ENCODE measurements around the gene SLC6A1.
"Not testable (repeated sequence)": the region's sequence is repeated elsewhere in the genome, so short reads cannot be mapped to it uniquely, and the experiment has no call there.

The SLC6A1 gene

GRCh38 chr3:11074011-11074410 lies 81.5 kb downstream of the SLC6A1 start:
- TF ChIP-seq CTCF (IDR thresholded peaks at IDR 0.05; ENCODE audit: low read depth, low read length), result no peak

DNA sequence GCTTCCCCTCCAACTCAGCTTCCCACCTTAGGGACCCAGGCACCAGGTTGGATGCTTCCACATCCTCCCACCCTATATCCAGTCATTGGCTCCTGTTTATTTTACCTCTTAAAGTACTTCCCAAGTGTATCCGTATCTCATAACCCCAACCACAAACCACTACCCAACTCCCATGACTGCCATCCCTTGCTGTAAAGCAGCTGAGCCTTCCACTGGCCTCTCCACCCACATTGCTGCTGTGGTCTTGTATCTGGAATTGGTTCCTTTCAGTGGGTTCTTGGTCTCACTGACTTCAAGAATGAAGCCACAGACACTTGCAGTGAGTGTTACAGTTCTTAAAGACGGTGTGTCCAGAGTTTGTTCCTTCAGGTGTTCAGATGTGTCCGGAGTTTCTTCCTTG lies 81.9 kb downstream of the SLC6A1 start:
- TF ChIP-seq CTCF (IDR thresholded peaks at IDR 0.05; ENCODE audit: low read depth, low read length), result no peak
- H3K4me3 ChIP-seq (ENCODE audit: low read depth, low read length), result no peak overlapping the region

More at GRCh38 chr3:11074011-11074410, 81.5 kb downstream of the SLC6A1 start:
- H3K4me3 ChIP-seq (ENCODE audit: low read depth, low read length), result no peak overlapping the region

DNA sequence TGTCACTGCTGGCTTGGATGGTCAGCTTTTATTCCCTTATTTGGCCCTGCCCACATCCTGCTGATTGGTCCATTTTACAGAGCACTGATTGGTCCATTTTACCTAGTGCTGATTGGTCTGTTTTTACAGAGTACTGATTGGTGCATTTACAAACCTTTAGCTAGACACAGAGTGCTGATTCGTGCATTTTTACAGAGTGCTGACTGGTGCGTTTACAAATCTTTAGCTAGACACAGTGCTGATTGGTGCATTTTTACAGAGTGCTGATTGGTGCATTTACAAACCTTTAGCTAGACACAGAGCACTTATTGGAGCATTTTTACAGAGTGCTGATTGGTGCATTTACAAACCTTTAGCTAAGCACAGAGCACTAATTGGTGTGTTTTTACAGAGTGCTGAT lies 82.6 kb downstream of the SLC6A1 start:
- H3K4me3 ChIP-seq (ENCODE audit: low read depth, low read length), result not testable (repeated sequence)

DNA sequence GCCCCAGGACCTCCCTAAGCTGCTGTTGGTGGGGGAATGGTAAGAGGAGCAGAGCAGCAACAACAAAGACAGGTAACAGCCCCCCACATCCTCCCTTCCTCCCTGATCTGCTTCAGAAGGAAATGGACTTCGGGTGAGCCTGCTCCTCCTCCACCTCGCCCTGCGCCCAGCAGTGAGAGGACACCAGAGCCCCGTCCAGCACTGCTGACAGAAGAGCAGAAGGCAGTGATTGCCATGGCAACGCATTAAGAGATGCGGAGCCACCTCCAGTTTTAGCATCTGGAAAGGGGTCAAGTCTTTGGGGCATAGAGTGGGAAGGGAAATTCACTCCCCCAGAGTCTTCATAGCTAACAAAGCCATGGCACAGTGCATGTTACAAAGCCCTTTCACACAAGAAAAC lies 84.2 kb downstream of the SLC6A1 start:
- no peak for TF ChIP-seq CTCF (IDR thresholded peaks at IDR 0.05; ENCODE audit: low read depth, low read length)

DNA sequence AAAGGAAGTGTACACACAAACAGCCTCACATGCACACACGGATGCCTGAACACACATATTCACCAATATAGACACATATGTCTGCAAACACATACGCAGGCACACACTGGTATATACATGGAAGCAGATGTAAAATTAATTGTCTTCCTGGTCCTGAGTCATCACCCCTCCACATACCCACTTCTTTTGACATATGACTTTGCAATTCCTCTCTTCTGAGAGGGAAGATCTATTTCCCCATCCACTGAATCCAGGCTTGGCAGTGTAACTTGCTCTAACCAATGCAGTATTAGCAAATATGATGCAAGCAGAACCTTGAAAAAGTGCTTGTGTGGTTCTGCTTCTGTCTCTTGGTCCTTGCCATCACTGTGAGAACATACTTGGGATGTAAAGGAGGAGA lies 84.9 kb downstream of the SLC6A1 start:
- H3K4me3 ChIP-seq (ENCODE audit: low read depth, low read length), result no peak overlapping the region
- no peak for TF ChIP-seq CTCF (IDR thresholded peaks at IDR 0.05; ENCODE audit: low read depth, low read length)

More for the DNA sequence above, 84.2 kb downstream of the SLC6A1 start:
- H3K4me3 ChIP-seq (ENCODE audit: low read depth, low read length), result no peak overlapping the region

GRCh38 chr3:11078826-11079515 lies 86.4 kb downstream of the SLC6A1 start:
- no peak for TF ChIP-seq CTCF (IDR thresholded peaks at IDR 0.05; ENCODE audit: low read depth, low read length)
- H3K4me3 ChIP-seq (ENCODE audit: low read depth, low read length), result no peak overlapping the region

DNA sequence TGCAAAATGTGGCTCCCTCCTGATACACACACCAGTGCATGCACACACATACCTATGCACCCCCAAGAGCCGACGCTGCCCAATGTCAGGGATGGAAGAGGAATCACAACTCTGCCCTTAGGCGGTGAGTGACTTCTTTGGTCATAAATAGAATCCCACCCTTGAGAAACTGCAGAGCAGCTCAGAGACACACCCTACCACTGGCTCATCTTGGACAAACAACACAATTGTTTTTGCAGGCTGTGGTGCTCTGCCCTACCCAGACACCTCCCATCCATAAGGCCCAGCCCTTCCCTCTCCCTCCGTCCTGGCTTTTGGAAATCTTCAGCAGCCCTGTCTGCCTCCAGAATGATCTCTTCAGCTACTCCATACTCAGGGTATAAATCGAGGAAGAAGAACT lies 87.9 kb downstream of the SLC6A1 start:
- no peak for TF ChIP-seq CTCF (IDR thresholded peaks at IDR 0.05; ENCODE audit: low read depth, low read length)
- no peak overlapping the region for H3K4me3 ChIP-seq (ENCODE audit: low read depth, low read length)

DNA sequence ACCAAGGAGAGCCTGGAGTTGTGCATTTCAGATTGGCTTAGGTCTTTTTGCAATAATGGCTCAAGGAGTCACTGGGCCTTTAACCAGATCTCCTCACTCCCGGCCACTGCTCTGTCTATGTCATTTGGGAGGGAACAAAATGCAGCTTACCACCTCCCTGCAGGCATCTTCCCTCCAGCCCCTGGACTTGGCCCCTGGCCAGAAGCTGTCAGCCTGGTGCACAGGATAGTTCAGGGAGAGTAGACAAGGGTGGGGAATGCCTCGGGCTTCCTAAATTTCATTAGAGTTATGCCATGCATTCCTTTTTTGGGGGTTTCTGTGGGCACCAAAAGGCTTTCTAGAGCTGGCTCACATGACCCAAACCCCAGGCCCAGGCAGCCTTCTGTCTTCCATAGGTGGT lies 91.5 kb downstream of the SLC6A1 start:
- no peak for TF ChIP-seq CTCF (IDR thresholded peaks at IDR 0.05; ENCODE audit: low read depth, low read length)
- H3K4me3 ChIP-seq (ENCODE audit: low read depth, low read length), result no peak overlapping the region
